Tibial nerve (tissue), 4 donors: Measurements from ENCODE around the gene PRMT6. TPM values are rescaled to one million over a fixed set of nuclear protein-coding genes. Genes with fewer than 3 reads are reported as not detected.

Experiments used
- DNase-seq, 2 donors: peaks; one replicate each; pipeline ENCODE4 v3.0.0-alpha.2; 2019; ENCODE audit warnings: low spot score in 2 of 2
- H3K27ac ChIP-seq, 4 donors: fragments of 200-600 bp; sonication (generic) in 3 of 4; one replicate each; pipeline ENCODE4 v1.5.1; 2017 to 2019; ENCODE audit warnings: mild to moderate bottlenecking in 1 of 4
- H3K27me3 ChIP-seq, 2 donors: fragments of 200-600 bp; sonication (generic) in 1 of 2; one replicate each; pipeline versions ENCODE4 v1.5.1 to v1.6.0; 2017 to 2019
- H3K36me3 ChIP-seq, 3 donors: fragments of 200-600 bp; sonication (generic); one replicate each; pipeline ENCODE4 v1.5.1; 2018 to 2019
- H3K4me1 ChIP-seq, 4 donors: fragments of 200-600 bp; sonication (generic) in 3 of 4; one replicate each; pipeline ENCODE4 v1.5.1; 2017 to 2019
- H3K4me3 ChIP-seq, 4 donors: fragments of 200-600 bp; sonication (generic) in 3 of 4; one replicate each; pipeline ENCODE4 v1.5.1; 2017 to 2019; ENCODE audit warnings: mild to moderate bottlenecking in 1 of 4, moderate library complexity in 1 of 4
- H3K9me3 ChIP-seq, 4 donors: fragments of 200-600 bp; sonication (generic) in 3 of 4; one replicate each; pipeline ENCODE4 v1.5.1; 2017 to 2019
- CTCF ChIP-seq, 5 experiments: fragments of 200-600 bp in 3 of 5; fragments of 450-650 bp in 2 of 5; sonication (generic) in 3 of 5; IDR thresholded peaks; one replicate each; pipeline ENCODE4 v1.5.1; 2016 to 2019; ENCODE audit warnings: antibody characterized with exemption in 5 of 5, mild to moderate bottlenecking in 3 of 5, moderate library complexity in 2 of 5
- EP300 ChIP-seq, 2 donors: sonication (generic); formaldehyde crosslinking; IDR thresholded peaks; one replicate each; pipeline ENCODE4 v1.6.1; 2017; ENCODE audit warnings: antibody characterized with exemption in 2 of 2, mild to moderate bottlenecking in 1 of 2
- POLR2A ChIP-seq, 2 donors: fragments of 450-650 bp; IDR thresholded peaks; one replicate each; pipeline ENCODE4 v1.6.1; 2017; ENCODE audit warnings: antibody characterized with exemption in 2 of 2, mild to moderate bottlenecking in 2 of 2, moderate library complexity in 2 of 2
- WGBS, 2 donors: methylation state at CpG; one replicate each; pipeline ENCODE4 v1.1.5; 2018; 5-methylcytosine and 5-hydroxymethylcytosine counted together
- total RNA-seq, 4 donors: library from RNA; depleted of rRNA; stranded (reverse); fragments of >200 nt; gene quantifications; one replicate each; pipeline ENCODE4 v1.1.0, GENCODE V29; 2016

PRMT6 gene
- total RNA-seq, 4 donors from 2014 or later, result 9.8 to 14.4 (median 13.6) TPM

GRCh38 chr1:107098961-107099360, 42.5 kb downstream of the PRMT6 start:
- no peak overlapping the region for H3K4me3 ChIP-seq
- TF ChIP-seq CTCF (IDR thresholded peaks at IDR 0.05) (no peak), POLR2A (IDR thresholded peaks at IDR 0.05) (no peak), EP300 (IDR thresholded peaks at IDR 0.05) (no peak)
- WGBS, 2 donors, result 86 to 90% methylated on average over 3 of the region's 3 CpGs
- no peaks in the 10 kb centered on the region for H3K4me1 ChIP-seq
- no peaks in the 10 kb centered on the region for H3K9me3 ChIP-seq
- no peaks in the 10 kb centered on the region for H3K27me3 ChIP-seq
- H3K27ac ChIP-seq, result no peak overlapping the region
- no peak for DNase-seq
- no peaks in the 10 kb centered on the region for H3K36me3 ChIP-seq

GRCh38 chr1:107100331-107100984, 44.0 kb downstream of the PRMT6 start:
- Histone ChIP-seq H3K36me3 (no peaks in the 10 kb centered on the region), H3K27ac (no peak overlapping the region), H3K9me3 (no peaks in the 10 kb centered on the region), H3K4me3 (no peak overlapping the region), H3K27me3 (no peaks in the 10 kb centered on the region), H3K4me1 (no peaks in the 10 kb centered on the region)
- TF ChIP-seq CTCF (IDR thresholded peaks at IDR 0.05), result no peak
- TF ChIP-seq POLR2A (IDR thresholded peaks at IDR 0.05), result no peak
- TF ChIP-seq EP300 (IDR thresholded peaks at IDR 0.05), result no peak
- WGBS, 2 donors, result 69 to 76% methylated on average over 3 of the region's 3 CpGs
- DNase-seq, result no peak

GRCh38 chr1:107105914-107106313, 49.4 kb downstream of the PRMT6 start:
- no peak for TF ChIP-seq POLR2A (IDR thresholded peaks at IDR 0.05)
- no peak for TF ChIP-seq EP300 (IDR thresholded peaks at IDR 0.05)
- TF ChIP-seq CTCF (IDR thresholded peaks at IDR 0.05), result no peak
- no peak overlapping the region for H3K27ac ChIP-seq
- H3K36me3 ChIP-seq, result no peaks in the 10 kb centered on the region
- no peak overlapping the region for H3K4me3 ChIP-seq
- H3K27me3 ChIP-seq, result no peaks in the 10 kb centered on the region
- H3K9me3 ChIP-seq, result no peaks in the 10 kb centered on the region
- no peak for DNase-seq
- peaks cover 0 to 5% (median 0%) of the 10 kb centered on the region in 4 donors for H3K4me1 ChIP-seq
- WGBS, 2 donors, result 92 to 95% methylated on average over 3 of the region's 3 CpGs

Other genes with a start within 250 kb of the PRMT6 start
- 1 to 10 TPM; 1.4 to 6.6 (median 3.9) TPM for gene NTNG1, start 84.4 kb downstream of the PRMT6 start, total RNA-seq